GM12891 (cell line): ENCODE measurements around the gene POLN.

Experiments
- DNase-seq: peaks from one replicate; pipeline ENCODE4 v3.0.0; 2011; ENCODE audit warnings: low spot score; ENCODE audit not compliant: insufficient read length
- FAIRE-seq: peaks from 2 replicates; lab custom pipeline; 2011; peaks lifted over from hg19 to GRCh38; lab: Jason Lieb, UNC
- PAX5 ChIP-seq: IDR thresholded peaks from 2 replicates; pipeline ENCODE4 v1.6.1; 2011; ENCODE audit warnings: low read length, moderate library complexity, mild to moderate bottlenecking; ENCODE audit not compliant: insufficient read depth, severe bottlenecking
- POLR2A ChIP-seq: IDR thresholded peaks from 2 replicates; pipeline ENCODE4 v1.6.1; 2011; ENCODE audit warnings: low read depth, low read length, control low read depth
- POLR2AphosphoS5 ChIP-seq: IDR thresholded peaks from 2 replicates; pipeline ENCODE4 v1.6.1; 2011; ENCODE audit warnings: low read depth, low read length, control low read depth
- POU2F2 ChIP-seq: IDR thresholded peaks from 2 replicates; pipeline ENCODE4 v1.6.1; 2011; ENCODE audit warnings: low read depth, mild to moderate bottlenecking, control low read depth, low read length, moderate library complexity
- SPI1 ChIP-seq: IDR thresholded peaks from 2 replicates; pipeline ENCODE4 v1.6.1; 2011; ENCODE audit warnings: low read depth, low read length, control low read depth
- TAF1 ChIP-seq: IDR thresholded peaks from 2 replicates; pipeline ENCODE4 v1.6.1; 2011; ENCODE audit warnings: low read depth, low read length, control low read depth

Gene POLN

DNA sequence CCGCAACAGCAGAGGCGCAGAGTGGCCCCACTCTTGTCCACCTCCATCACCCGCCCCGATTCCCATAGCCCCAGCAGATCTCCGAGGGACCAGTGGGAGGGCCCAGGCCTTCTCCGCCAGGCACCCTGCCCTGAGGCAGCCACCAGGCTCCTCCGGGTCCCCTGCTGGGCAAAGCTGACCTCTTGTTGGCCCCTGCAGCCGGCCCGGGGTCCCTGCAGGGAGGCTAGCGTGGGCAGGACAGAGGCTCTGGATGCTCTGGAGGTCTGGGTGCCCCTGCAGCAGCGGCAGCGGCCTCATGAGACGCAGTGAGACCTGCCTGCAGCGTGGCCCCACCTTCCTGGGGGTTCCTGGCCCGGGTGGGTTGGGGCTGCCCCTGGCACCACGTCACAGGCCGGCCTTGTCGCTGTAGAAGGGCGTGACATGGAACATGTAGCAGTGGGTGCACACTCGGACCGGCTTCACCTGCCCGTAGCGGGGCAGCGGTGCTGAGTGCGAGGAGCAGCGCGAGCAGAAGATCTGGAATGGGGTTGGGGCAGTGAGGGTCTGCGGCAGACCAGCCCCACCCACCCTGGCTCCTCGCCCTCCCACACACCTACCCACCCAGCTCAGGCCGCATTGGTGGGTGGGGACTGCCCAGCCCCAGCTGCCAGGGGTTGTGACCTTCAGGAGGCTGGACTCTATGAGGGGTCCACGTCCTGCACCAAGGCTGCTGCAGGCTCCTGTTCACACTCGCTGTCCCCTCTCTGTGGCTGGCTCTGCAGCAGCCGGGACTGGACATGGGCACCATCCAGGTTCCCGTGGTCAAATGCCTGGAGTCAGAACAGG, 28.6 kb upstream of the POLN start:
- TF ChIP-seq POU2F2 = no peak
- TF ChIP-seq SPI1 = no peak
- TF ChIP-seq POLR2AphosphoS5 = no peak
- no peak for TF ChIP-seq PAX5
- no peak for TF ChIP-seq TAF1
- no peak for TF ChIP-seq POLR2A
- FAIRE-seq = no peak
- no peak for DNase-seq

DNA sequence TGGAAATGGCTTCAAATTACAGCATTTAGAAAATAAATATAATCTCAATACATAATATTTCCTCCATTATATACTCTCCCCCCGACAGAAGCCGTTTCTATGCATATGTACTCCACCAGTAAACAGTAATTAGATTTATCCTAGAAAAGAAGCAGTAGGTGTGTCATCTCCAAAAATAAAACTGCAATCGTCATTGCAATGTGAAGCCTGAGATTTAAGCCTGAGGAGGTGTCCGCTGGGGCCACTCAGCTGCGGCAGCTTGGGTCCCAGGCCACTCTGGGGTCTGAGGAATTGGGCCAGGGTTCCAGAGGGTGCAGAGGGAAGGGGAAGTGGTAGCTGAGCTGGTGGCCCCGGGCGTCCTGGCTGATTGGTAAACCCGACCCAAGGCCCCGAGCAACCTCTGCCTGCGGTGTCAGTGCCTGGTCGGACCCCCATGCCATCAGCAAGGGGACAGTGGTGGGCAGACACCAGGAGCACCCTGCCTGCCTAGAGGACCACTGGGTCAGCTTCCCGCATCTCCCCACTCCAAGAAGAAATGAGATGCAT, 27.8 kb upstream of the POLN start:
- TF ChIP-seq POLR2A (no peak), POLR2AphosphoS5 (no peak)
- DNase-seq (no peak), FAIRE-seq (no peak)

GRCh38 chr4:2269206-2269531, 27.2 kb upstream of the POLN start:
- no peak for FAIRE-seq

DNA sequence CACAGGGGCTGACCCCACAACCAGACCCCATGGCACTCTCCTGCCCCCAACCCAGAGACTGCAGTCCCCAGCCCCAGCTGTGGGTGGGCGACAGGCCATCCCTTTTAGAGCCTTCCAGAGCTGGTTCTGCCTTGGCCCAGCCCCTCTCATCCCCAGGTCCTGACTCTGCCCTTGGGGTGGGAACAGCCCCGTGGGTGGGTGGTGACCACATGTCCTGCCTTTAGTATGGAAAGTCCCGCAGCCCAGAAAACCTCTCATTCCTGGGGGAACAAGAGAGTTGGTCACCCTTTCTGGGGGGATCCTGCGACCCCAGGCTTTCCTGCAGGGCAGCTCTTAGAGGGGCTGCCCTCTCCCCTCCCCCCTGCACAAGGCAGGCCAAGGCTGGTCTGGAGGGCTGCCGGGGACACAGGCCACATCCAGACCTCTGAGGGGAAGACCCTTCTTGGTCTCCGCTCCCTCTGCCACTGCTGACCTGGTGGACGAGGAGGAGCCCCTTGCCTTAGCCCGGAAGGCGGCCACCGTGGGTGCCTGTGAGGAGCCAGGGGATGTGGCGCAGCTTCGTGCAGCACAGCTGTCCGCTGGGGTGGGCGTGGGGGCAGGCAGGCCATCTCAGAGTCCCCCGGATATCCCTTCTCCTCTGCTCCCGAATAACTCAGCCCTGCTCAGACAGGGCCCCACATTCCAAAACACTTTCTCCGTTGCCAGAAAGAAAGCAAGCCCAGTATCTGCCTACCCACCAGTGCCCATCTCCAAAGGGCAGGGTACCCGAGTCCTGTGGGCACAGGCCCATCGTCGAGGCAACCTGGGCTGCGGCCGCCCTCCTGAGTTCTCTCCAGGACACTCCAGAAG, 26.7 kb upstream of the POLN start:
- FAIRE-seq (no peak), DNase-seq (no peak)
- TF ChIP-seq PAX5 = no peak

More at GRCh38 chr4:2269206-2269531, 27.2 kb upstream of the POLN start:
- no peak for TF ChIP-seq POLR2A
- no peak for TF ChIP-seq TAF1
- TF ChIP-seq POLR2AphosphoS5 = no peak
- no peak for TF ChIP-seq PAX5
- no peak for TF ChIP-seq POU2F2
- TF ChIP-seq SPI1 = no peak
- DNase-seq = no peak

DNA sequence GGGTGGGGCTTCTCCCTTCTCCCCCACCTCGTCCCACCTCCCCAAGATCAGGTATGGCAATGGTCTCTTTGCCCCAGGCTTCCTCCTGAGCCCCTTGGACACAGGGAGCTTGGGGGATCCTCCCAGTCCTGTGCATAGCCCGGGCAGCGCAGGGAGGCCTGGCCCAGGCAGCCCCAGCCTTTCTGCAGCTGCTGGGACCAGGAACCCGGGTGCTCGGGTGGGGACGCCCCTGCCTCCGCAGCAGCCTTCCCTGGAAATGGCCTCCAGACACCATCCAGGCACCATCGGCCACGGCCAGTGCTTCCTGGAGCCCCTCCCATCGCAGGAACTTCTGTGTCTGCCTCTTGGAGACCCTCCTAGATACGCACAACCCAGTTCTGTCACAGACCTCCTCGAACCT, 25.9 kb upstream of the POLN start:
- TF ChIP-seq POU2F2 (no peak), POLR2A (no peak), SPI1 (no peak), PAX5 (no peak), TAF1 (no peak), POLR2AphosphoS5 (no peak)
- no peak for FAIRE-seq

DNA sequence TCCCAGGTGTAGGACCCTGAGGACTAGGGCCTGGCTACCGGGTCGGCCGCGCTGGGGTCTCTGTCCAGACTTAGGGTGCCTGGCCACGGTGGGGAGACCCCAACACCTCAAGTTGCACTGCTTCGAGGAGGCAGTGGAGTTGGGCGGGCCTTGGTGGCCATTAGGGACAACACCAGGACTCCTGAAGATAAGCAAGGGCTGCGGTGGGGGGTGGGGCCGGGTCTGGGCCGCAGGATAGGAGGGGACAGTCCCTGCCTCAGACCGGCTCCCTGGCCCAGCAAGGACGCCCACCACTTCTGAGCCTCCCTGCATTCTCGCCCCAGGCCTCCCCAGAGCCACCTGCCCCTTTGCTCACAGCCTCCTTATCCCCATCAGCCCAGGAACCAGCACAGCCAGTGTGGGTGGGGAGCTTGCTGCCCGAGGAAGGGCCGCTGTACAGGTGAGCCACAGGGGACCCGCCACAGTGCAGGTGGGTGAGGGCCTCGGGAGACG, 25.4 kb upstream of the POLN start:
- TF ChIP-seq SPI1 = no peak
- no peak for TF ChIP-seq PAX5
- TF ChIP-seq POU2F2 = no peak
- no peak for FAIRE-seq

More for the DNA sequence above, 25.9 kb upstream of the POLN start:
- no peak for DNase-seq

DNA sequence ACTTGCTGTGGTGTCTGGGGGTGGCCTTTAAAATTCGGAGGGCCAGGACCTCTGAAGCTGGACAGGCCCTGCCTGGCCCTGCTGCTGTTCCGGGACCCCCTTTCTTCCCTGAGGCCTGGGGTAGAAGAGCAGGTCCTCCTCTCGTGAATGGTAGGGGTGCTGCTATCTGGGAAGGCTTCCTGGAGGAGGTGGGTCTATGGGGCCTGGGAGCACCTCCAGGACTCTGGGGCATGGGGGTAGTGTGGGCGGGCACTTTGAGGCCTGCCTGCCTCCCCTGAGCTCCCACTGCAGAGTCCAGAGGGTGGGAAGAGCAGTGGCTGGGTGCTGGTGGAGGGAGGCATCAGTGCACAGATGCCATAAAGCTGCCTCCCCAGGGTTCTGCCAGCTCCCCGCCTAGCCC, 24.9 kb upstream of the POLN start:
- DNase-seq (no peak), FAIRE-seq (no peak)
- TF ChIP-seq SPI1 (no peak), TAF1 (no peak), POLR2A (no peak), PAX5 (no peak), POU2F2 (no peak), POLR2AphosphoS5 (no peak)

More for the DNA sequence above, 25.4 kb upstream of the POLN start:
- DNase-seq = no peak

DNA sequence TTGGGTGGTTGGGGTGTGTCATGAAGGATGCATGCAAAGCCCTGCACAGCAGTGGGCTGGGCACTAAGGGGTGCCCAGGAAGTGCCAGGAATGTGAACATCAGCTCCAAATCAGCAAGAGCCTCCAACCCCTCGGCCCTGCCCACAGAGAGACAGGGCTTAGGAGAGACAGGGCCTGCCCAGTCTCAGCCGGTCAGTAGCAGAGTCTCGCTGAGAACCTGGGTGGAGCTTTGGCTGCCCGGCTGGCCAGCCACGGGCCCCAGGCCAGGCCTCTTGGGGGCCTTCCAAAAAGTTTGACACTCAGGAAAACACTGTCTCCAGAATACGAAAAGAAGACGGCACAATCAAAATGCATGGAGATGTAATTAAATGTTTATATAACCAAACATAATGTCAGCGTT, 24.3 kb upstream of the POLN start:
- DNase-seq = no peak
- FAIRE-seq = no peak
- no peak for TF ChIP-seq SPI1
- no peak for TF ChIP-seq PAX5
- no peak for TF ChIP-seq POU2F2
- TF ChIP-seq POLR2AphosphoS5 = no peak

DNA sequence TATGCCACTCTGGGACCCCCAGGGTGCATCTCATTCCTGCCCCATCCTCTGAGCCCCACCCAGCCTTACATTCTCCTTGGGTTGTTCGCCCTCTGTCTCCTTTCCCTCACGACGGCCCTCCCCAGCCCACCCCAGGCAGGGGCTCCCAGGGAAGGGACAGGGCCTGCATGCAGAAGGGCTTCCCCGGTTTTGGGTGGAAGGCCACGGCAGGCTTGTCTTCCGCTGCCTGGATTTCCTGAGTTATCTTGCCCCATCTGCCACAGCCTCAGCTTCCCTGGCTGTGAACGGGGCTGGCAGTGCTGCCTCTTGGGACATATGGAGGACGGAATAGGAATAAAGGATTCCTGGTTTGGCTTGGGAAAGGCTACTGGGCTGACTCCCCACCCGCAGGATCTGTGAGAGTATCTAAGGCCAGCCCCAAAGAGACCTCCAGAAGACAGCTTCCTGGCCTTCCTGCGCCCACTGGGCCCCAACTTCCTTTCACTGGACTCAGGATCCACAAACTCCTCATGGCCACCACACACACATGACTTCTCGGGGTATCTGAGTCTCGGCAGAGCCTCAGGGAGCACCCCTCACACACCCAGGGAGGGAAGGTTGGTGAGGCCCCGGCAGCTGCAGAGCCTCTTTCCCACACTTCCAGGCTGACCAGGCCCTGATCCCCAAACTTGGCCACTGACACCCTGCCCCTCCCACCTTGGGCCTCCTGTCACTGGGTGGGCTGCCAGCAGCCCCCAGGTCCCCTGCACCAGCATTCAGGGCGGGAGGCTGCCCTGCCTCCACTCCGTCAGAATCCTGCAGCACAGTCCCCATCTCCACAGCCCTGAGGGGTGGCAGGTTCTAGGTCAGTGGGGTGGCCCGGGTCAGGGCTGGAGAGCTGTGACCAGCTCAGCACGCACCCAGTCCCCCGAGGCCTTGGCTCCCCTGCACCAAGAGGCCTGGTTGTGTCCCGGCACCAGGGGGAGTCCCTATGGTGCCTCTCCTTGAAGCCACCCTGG, 23.5 kb upstream of the POLN start:
- DNase-seq (no peak), FAIRE-seq (no peak)
- TF ChIP-seq SPI1 (no peak), PAX5 (no peak), POU2F2 (no peak), TAF1 (no peak), POLR2AphosphoS5 (no peak), POLR2A (no peak)
